HEK293 (cell line): ENCODE data around the gene MSH2.

Source experiments
- CTCF ChIP-seq: fragments of 450-650 bp; formaldehyde crosslinking; IDR thresholded peaks from 2 replicates; pipeline ENCODE4 v1.5.1; 2016; ENCODE audit warnings: missing biosample characterization, missing genetic modification characterization
- GLIS2 ChIP-seq: fragments of 450-650 bp; formaldehyde crosslinking; IDR thresholded peaks from 2 replicates; pipeline ENCODE4 v1.5.1; 2016; ENCODE audit warnings: missing biosample characterization, missing genetic modification characterization
- REST ChIP-seq: fragments of 450-650 bp; formaldehyde crosslinking; IDR thresholded peaks from 2 replicates; pipeline ENCODE4 v1.5.1; 2016; ENCODE audit warnings: missing biosample characterization, missing genetic modification characterization
- TF ChIP-seq, protein P1 (sequence below): fragments of 450-650 bp; formaldehyde crosslinking; optimal IDR thresholded peaks from 2 replicates; pipeline ENCODE3; 2016; ENCODE audit warnings: missing biosample characterization, mild to moderate bottlenecking, missing genetic modification characterization

DNA sequence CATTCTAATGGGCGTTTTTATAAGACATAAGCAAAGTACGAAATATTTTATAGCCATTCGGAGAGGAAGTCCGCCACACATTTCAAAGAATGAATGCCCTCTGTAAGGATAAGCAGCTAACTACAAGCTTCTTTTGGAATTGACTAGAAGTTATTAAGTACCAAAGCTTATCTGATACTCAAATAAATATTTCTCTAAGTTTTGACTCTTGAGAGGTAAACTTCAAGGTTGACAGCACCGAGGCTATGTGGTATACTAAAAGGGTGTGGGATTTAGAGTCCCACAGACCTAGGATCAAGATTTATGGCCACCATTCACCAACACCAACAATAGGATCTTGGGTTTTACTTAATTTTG, 48.1 kb upstream of the MSH2 start:
- no peak for TF ChIP-seq CTCF
- TF ChIP-seq, protein P1, sequence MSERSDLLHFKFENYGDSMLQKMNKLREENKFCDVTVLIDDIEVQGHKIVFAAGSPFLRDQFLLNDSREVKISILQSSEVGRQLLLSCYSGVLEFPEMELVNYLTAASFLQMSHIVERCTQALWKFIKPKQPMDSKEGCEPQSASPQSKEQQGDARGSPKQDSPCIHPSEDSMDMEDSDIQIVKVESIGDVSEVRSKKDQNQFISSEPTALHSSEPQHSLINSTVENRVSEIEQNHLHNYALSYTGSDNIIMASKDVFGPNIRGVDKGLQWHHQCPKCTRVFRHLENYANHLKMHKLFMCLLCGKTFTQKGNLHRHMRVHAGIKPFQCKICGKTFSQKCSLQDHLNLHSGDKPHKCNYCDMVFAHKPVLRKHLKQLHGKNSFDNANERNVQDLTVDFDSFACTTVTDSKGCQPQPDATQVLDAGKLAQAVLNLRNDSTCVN (tag by site-specific recombination), result no peak
- no peak for TF ChIP-seq REST
- TF ChIP-seq GLIS2, result no peak
